WERI-Rb-1 (cell line): Measurements from ENCODE around the gene ZNF281.

Source experiments
- DNase-seq: peaks from one replicate; pipeline ENCODE4 v3.0.0-alpha.2; 2020
- H3K27ac ChIP-seq: fragments of 250-450 bp; sonication (Bioruptor Pico); 2 replicates; pipeline ENCODE4 v1.5.1; 2020; ENCODE audit warnings: mild to moderate bottlenecking, moderate library complexity
- H3K27me3 ChIP-seq: fragments of 250-450 bp; sonication (Bioruptor Pico); 2 replicates; pipeline ENCODE4 v1.5.1; 2021; ENCODE audit warnings: mild to moderate bottlenecking, low read depth, moderate library complexity; ENCODE audit not compliant: insufficient read depth, severe bottlenecking
- H3K36me3 ChIP-seq: fragments of 250-450 bp; sonication (Bioruptor Pico); 2 replicates; pipeline ENCODE4 v1.5.1; 2020; ENCODE audit warnings: mild to moderate bottlenecking, moderate library complexity
- H3K4me3 ChIP-seq: 2 replicates; pipeline ENCODE4 v1.5.1; 2011; ENCODE audit warnings: low read depth, mild to moderate bottlenecking, control low read depth, low read length
- H3K9me3 ChIP-seq: fragments of 250-450 bp; sonication (Bioruptor Pico); 2 replicates; pipeline ENCODE4 v1.5.1; 2021; ENCODE audit warnings: mild to moderate bottlenecking, moderate library complexity; ENCODE audit not compliant: severe bottlenecking
- TF ChIP-seq, protein P1 (sequence below): IDR thresholded peaks from 2 replicates; pipeline ENCODE4 v1.5.1; 2011; ENCODE audit warnings: low read depth, mild to moderate bottlenecking, control low read depth, inconsistent platforms, low read length

ZNF281 gene

DNA sequence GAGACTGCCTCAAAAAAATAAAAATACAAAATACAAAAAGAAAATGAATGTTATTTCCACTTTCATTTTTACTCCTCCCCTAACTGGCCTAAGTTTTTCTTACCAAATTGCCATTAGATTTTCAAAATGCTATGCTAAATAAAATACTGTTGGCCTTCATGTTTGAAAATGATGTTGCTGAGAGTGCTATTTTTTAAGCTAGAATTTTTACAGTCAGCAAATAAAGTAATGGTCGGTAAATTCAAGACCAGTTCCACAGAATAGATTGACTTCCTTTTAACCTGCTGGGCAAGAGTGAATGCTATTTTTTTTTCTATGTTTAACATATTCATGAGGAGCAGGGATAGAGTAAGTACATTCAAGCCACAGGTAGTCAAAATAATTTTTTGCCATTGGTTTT lies 31.7 kb downstream of the ZNF281 start:
- DNase-seq = no peak
- Histone ChIP-seq H3K27ac (no peak overlapping the region), H3K9me3 (no peaks in the 10 kb centered on the region), H3K4me3 (no peak overlapping the region), H3K36me3 (no peaks in the 10 kb centered on the region), H3K27me3 (no peaks in the 10 kb centered on the region)
- TF ChIP-seq, protein P1, sequence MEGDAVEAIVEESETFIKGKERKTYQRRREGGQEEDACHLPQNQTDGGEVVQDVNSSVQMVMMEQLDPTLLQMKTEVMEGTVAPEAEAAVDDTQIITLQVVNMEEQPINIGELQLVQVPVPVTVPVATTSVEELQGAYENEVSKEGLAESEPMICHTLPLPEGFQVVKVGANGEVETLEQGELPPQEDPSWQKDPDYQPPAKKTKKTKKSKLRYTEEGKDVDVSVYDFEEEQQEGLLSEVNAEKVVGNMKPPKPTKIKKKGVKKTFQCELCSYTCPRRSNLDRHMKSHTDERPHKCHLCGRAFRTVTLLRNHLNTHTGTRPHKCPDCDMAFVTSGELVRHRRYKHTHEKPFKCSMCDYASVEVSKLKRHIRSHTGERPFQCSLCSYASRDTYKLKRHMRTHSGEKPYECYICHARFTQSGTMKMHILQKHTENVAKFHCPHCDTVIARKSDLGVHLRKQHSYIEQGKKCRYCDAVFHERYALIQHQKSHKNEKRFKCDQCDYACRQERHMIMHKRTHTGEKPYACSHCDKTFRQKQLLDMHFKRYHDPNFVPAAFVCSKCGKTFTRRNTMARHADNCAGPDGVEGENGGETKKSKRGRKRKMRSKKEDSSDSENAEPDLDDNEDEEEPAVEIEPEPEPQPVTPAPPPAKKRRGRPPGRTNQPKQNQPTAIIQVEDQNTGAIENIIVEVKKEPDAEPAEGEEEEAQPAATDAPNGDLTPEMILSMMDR = no peak

GRCh38 chr1:200376528-200376927 lies 33.3 kb downstream of the ZNF281 start:
- Histone ChIP-seq H3K36me3 (no peaks in the 10 kb centered on the region), H3K4me3 (no peak overlapping the region), H3K27ac (no peak overlapping the region), H3K9me3 (no peaks in the 10 kb centered on the region), H3K27me3 (no peaks in the 10 kb centered on the region)
- no peak for DNase-seq
- TF ChIP-seq, protein P1 = no peak

GRCh38 chr1:200374569-200375295 lies 35.1 kb downstream of the ZNF281 start:
- Histone ChIP-seq H3K4me3 (no peak overlapping the region), H3K9me3 (no peaks in the 10 kb centered on the region), H3K27ac (no peak overlapping the region), H3K36me3 (no peaks in the 10 kb centered on the region), H3K27me3 (no peaks in the 10 kb centered on the region)
- TF ChIP-seq, protein P1 = no peak
- no peak for DNase-seq

GRCh38 chr1:200373811-200374231 lies 36.0 kb downstream of the ZNF281 start:
- Histone ChIP-seq H3K36me3 (no peaks in the 10 kb centered on the region), H3K27ac (no peak overlapping the region), H3K27me3 (no peaks in the 10 kb centered on the region), H3K4me3 (no peak overlapping the region), H3K9me3 (no peaks in the 10 kb centered on the region)
- DNase-seq = no peak
- TF ChIP-seq, protein P1 = no peak

GRCh38 chr1:200372885-200373181 lies 37.0 kb downstream of the ZNF281 start:
- no peak overlapping the region for H3K4me3 ChIP-seq
- no peaks in the 10 kb centered on the region for H3K36me3 ChIP-seq
- no peak overlapping the region for H3K27ac ChIP-seq
- TF ChIP-seq, protein P1 = no peak
- H3K9me3 ChIP-seq = no peaks in the 10 kb centered on the region
- no peaks in the 10 kb centered on the region for H3K27me3 ChIP-seq
- no peak for DNase-seq

- no peak for DNase-seq
- Histone ChIP-seq H3K27me3 (no peaks in the 10 kb centered on the region), H3K4me3 (no peak overlapping the region), H3K27ac (no peak overlapping the region), H3K36me3 (no peaks in the 10 kb centered on the region), H3K9me3 (peaks cover 2% of the 10 kb centered on the region)
- TF ChIP-seq, protein P1 = no peak
Observed at GRCh38 chr1:200372095-200372884, 37.5 kb downstream of the ZNF281 start.
